Measurements from ENCODE around the gene EXOC2. TPM values are rescaled to one million over a fixed set of nuclear protein-coding genes. Genes with fewer than 3 reads are reported as not detected.

Gene EXOC2
- polyA plus RNA-seq, 3 donors: 19.9 to 23.9 (median 22.8) TPM

GRCh38 chr6:498795-499231 is 194.1 kb downstream of the EXOC2 start:
- no peak for DNase-seq (ENCODE audit: extremely low read depth in 1 of 11, low read depth in 9 of 11, low spot score in 4 of 11)

- DNase-seq (ENCODE audit: extremely low read depth in 1 of 11, low read depth in 9 of 11, low spot score in 4 of 11): no peak
Observed at GRCh38 chr6:497258-497657, 195.7 kb downstream of the EXOC2 start.

GRCh38 chr6:496649-497048 is 196.3 kb downstream of the EXOC2 start:
- DNase-seq (ENCODE audit: extremely low read depth in 1 of 11, low read depth in 9 of 11, low spot score in 4 of 11): no peak

GRCh38 chr6:494394-494793 is 198.5 kb downstream of the EXOC2 start:
- no peak for DNase-seq (ENCODE audit: extremely low read depth in 1 of 11, low read depth in 9 of 11, low spot score in 4 of 11)

- no peak for DNase-seq (ENCODE audit: extremely low read depth in 1 of 11, low read depth in 9 of 11, low spot score in 4 of 11)
Observed at GRCh38 chr6:493840-494239, 199.1 kb downstream of the EXOC2 start.

- no peak for DNase-seq (ENCODE audit: extremely low read depth in 1 of 11, low read depth in 9 of 11, low spot score in 4 of 11)
Observed at GRCh38 chr6:492816-493414, 200.0 kb downstream of the EXOC2 start.

GRCh38 chr6:492178-492577 is 200.8 kb downstream of the EXOC2 start:
- no peak for DNase-seq (ENCODE audit: extremely low read depth in 1 of 11, low read depth in 9 of 11, low spot score in 4 of 11)

- no peak for DNase-seq (ENCODE audit: extremely low read depth in 1 of 11, low read depth in 9 of 11, low spot score in 4 of 11)
Observed at GRCh38 chr6:491233-491632, 201.7 kb downstream of the EXOC2 start.

- no peak for DNase-seq (ENCODE audit: extremely low read depth in 1 of 11, low read depth in 9 of 11, low spot score in 4 of 11)
Observed at GRCh38 chr6:490251-491037, 202.5 kb downstream of the EXOC2 start.

GRCh38 chr6:489762-490161 is 203.2 kb downstream of the EXOC2 start:
- DNase-seq (ENCODE audit: extremely low read depth in 1 of 11, low read depth in 9 of 11, low spot score in 4 of 11): no peak

GRCh38 chr6:489001-489400 is 203.9 kb downstream of the EXOC2 start:
- DNase-seq (ENCODE audit: extremely low read depth in 1 of 11, low read depth in 9 of 11, low spot score in 4 of 11): no peak

GRCh38 chr6:487956-488355 is 205.0 kb downstream of the EXOC2 start:
- no peak for DNase-seq (ENCODE audit: extremely low read depth in 1 of 11, low read depth in 9 of 11, low spot score in 4 of 11)

GRCh38 chr6:485655-486170 is 207.2 kb downstream of the EXOC2 start:
- DNase-seq (ENCODE audit: extremely low read depth in 1 of 11, low read depth in 9 of 11, low spot score in 4 of 11): no peak

GRCh38 chr6:484746-485145 is 208.2 kb downstream of the EXOC2 start:
- no peak for DNase-seq (ENCODE audit: extremely low read depth in 1 of 11, low read depth in 9 of 11, low spot score in 4 of 11)

GRCh38 chr6:484086-484745 is 208.7 kb downstream of the EXOC2 start:
- DNase-seq (ENCODE audit: extremely low read depth in 1 of 11, low read depth in 9 of 11, low spot score in 4 of 11): no peak

- no peak for DNase-seq (ENCODE audit: extremely low read depth in 1 of 11, low read depth in 9 of 11, low spot score in 4 of 11)
Observed at GRCh38 chr6:475314-475713, 217.6 kb downstream of the EXOC2 start.

- no peak for DNase-seq (ENCODE audit: extremely low read depth in 1 of 11, low read depth in 9 of 11, low spot score in 4 of 11)
Observed at GRCh38 chr6:474453-475185, 218.3 kb downstream of the EXOC2 start.

- no peak for DNase-seq (ENCODE audit: extremely low read depth in 1 of 11, low read depth in 9 of 11, low spot score in 4 of 11)
Observed at GRCh38 chr6:473768-474452, 219.0 kb downstream of the EXOC2 start.

- no peak for DNase-seq (ENCODE audit: extremely low read depth in 1 of 11, low read depth in 9 of 11, low spot score in 4 of 11)
Observed at GRCh38 chr6:473356-473755, 219.6 kb downstream of the EXOC2 start.

All from renal cortex interstitium (tissue), 11 donors.